HCT116 (cell line): ENCODE measurements around the gene CDKN1C. TPM values are rescaled to one million over a fixed set of nuclear protein-coding genes. Genes with fewer than 3 reads are reported as not detected.
A peak's percentile ranks its signal among the peaks of the same experiment; 100 is the strongest.

Experiments used
- ATAC-seq: fragments of 200-7000 bp; cut with Tn5 transposase; 2 replicates; pipeline ENCODE4 v1.9.1; 2020; ENCODE audit warnings: mild to moderate bottlenecking, moderate library complexity
- BruUV-seq: library from RNA; stranded (reverse); fragments of 400-500 nt; replicated peaks from 2 replicates; lab custom pipeline; 2021; lab: Mats Ljungman, UMichigan
- CTCF ChIA-PET: fragments of 300-600 bp; sonication (Branson Sonifier 250); formaldehyde crosslinking; loops from one replicate; lab custom pipeline; 2021; ENCODE audit warnings: antibody characterized with exemption; lab: Charles Lee
- POLR2A ChIA-PET: fragments of 300-600, 350-600 bp; sonication (Branson Sonifier 250); formaldehyde crosslinking; loops from one replicate; lab custom pipeline; 2021; ENCODE audit warnings: antibody characterized with exemption; lab: Charles Lee
- RAD21 ChIA-PET, 2 experiments: fragments of 300-600 bp; sonication (Branson Sonifier 250); formaldehyde crosslinking; loops; one replicate each; lab custom pipeline; 2023; ENCODE audit warnings: low total read pairs in 2 of 2; ENCODE audit not compliant: uncharacterized antibody in 2 of 2, unreplicated experiment in 2 of 2, low non-redundant PET in 1 of 2; lab: Charles Lee
- DNase-seq: peaks from one replicate; pipeline ENCODE4 v3.0.0-alpha.2; 2010; ENCODE audit warnings: low read depth, low spot score
- H2AFZ ChIP-seq: fragments of 200-600 bp; shearing (Covaris generic), sonication (generic); 2 replicates; pipeline ENCODE4 v1.6.1; 2017; ENCODE audit warnings: low read depth, mixed run types, mixed read lengths, antibody characterized with exemption, low read length; ENCODE audit not compliant: poor library complexity, severe bottlenecking
- H3K27ac ChIP-seq: 2 replicates; pipeline ENCODE4 v1.5.1; 2012; ENCODE audit warnings: low read depth, low read length
- H3K27me3 ChIP-seq: fragments of 200-600 bp; sonication (generic); 2 replicates; pipeline ENCODE4 v1.6.1; 2016; ENCODE audit warnings: mixed run types, low read length, mixed read lengths; ENCODE audit not compliant: insufficient read depth
- H3K36me3 ChIP-seq, 2 experiments: fragments of 200-500 bp in 1 of 2; fragments of 200-600 bp in 1 of 2; sonication (Bioruptor generic) in 1 of 2; sonication (generic) in 1 of 2; 2 replicates each; pipeline versions ENCODE4 v1.5.1 to v1.6.1; 2014 to 2016; ENCODE audit warnings: low read length in 2 of 2, inconsistent platforms in 1 of 2, mixed read lengths in 1 of 2, mixed run types in 1 of 2; ENCODE audit not compliant: insufficient read depth in 2 of 2, control insufficient read depth in 1 of 2
- H3K4me1 ChIP-seq, 2 experiments: fragments of 200-600 bp in 1 of 2; sonication (generic) in 1 of 2; 2 replicates each; pipeline versions ENCODE4 v1.5.1 to v1.6.1; 2012 to 2017; ENCODE audit warnings: low read length in 2 of 2, inconsistent platforms in 1 of 2, mild to moderate bottlenecking in 1 of 2, mixed read lengths in 1 of 2, mixed run types in 1 of 2, moderate library complexity in 1 of 2; ENCODE audit not compliant: insufficient read depth in 2 of 2, control insufficient read depth in 1 of 2
- H3K4me2 ChIP-seq: fragments of 200-600 bp; sonication (generic); 2 replicates; pipeline ENCODE4 v1.6.1; 2017; ENCODE audit warnings: mixed run types, low read length, mixed read lengths
- H3K4me3 ChIP-seq, 2 experiments: fragments of 200-600 bp in 1 of 2; sonication (generic) in 1 of 2; replicated peaks in 1 of 2; 2 replicates each; pipeline ENCODE4 v1.5.1; 2011 to 2016; ENCODE audit warnings: low read length in 2 of 2, control low read depth in 1 of 2, low read depth in 1 of 2, mild to moderate bottlenecking in 1 of 2, mixed read lengths in 1 of 2, mixed run types in 1 of 2
- H3K79me2 ChIP-seq: fragments of 200-600 bp; sonication (generic); 2 replicates; pipeline ENCODE4 v1.6.1; 2017; ENCODE audit warnings: mild to moderate bottlenecking, mixed run types, low read length, moderate library complexity, mixed read lengths; ENCODE audit not compliant: insufficient read depth
- H3K9ac ChIP-seq: fragments of 200-600 bp; sonication (generic); 2 replicates; pipeline ENCODE4 v1.6.1; 2016; ENCODE audit warnings: low read length, mixed read lengths
- H3K9me2 ChIP-seq: fragments of 200-600 bp; sonication (generic), shearing (Covaris generic); 2 replicates; pipeline ENCODE4 v1.6.1; 2017; ENCODE audit warnings: mixed run types, mild to moderate bottlenecking, moderate library complexity; ENCODE audit not compliant: insufficient read depth
- H3K9me3 ChIP-seq, 2 experiments: fragments of 200-500 bp in 1 of 2; fragments of 200-600 bp in 1 of 2; sonication (Bioruptor generic) in 1 of 2; sonication (generic) in 1 of 2; 2 replicates each; pipeline ENCODE4 v1.6.1; 2014 to 2017; ENCODE audit warnings: low read length in 2 of 2, mixed read lengths in 2 of 2, inconsistent platforms in 1 of 2, low read depth in 1 of 2, mild to moderate bottlenecking in 1 of 2, mixed run types in 1 of 2, moderate library complexity in 1 of 2; ENCODE audit not compliant: control insufficient read depth in 1 of 2, insufficient read depth in 1 of 2
- H4K20me1 ChIP-seq: fragments of 200-600 bp; sonication (generic), shearing (Covaris generic); 2 replicates; pipeline ENCODE4 v1.6.1; 2017; ENCODE audit warnings: mixed run types, mild to moderate bottlenecking, moderate library complexity; ENCODE audit not compliant: insufficient read depth
- ATF3 ChIP-seq: IDR thresholded peaks from 2 replicates; pipeline ENCODE4 v1.6.1; 2012
- CBX3 ChIP-seq: IDR thresholded peaks from 2 replicates; pipeline ENCODE4 v1.6.1; 2012; ENCODE audit warnings: low read depth
- CEBPB ChIP-seq: IDR thresholded peaks from 2 replicates; pipeline ENCODE4 v1.6.1; 2012; ENCODE audit warnings: low read depth
- EZH2 ChIP-seq: fragments of 200-600 bp; sonication (generic); IDR thresholded peaks from 2 replicates; pipeline ENCODE4 v1.6.1; 2017; ENCODE audit warnings: antibody characterized with exemption, mixed run types
- POLR2A ChIP-seq: IDR thresholded peaks from 2 replicates; pipeline ENCODE4 v1.7.0; 2011; ENCODE audit warnings: borderline replicate concordance; ENCODE audit not compliant: insufficient read depth, insufficient read length; ENCODE audit errors: extremely low read depth
- POLR2AphosphoS5 ChIP-seq: IDR thresholded peaks from 2 replicates; pipeline ENCODE4 v1.6.1; 2011; ENCODE audit warnings: mild to moderate bottlenecking, low read depth, low read length, moderate library complexity
- RAD21 ChIP-seq: IDR thresholded peaks from 2 replicates; pipeline ENCODE4 v1.6.1; 2012; ENCODE audit warnings: low read depth, mild to moderate bottlenecking
- SIN3A ChIP-seq: IDR thresholded peaks from 2 replicates; pipeline ENCODE4 v1.6.1; 2012; ENCODE audit warnings: low read depth
- ZFX ChIP-seq: fragments of 450-650 bp; IDR thresholded peaks from 2 replicates; pipeline ENCODE4 v1.6.1; 2017
- intact Hi-C: fragments of 100-400 bp; cut with micrococcal nuclease; formaldehyde crosslinking; loops from 2 replicates; pipeline ENCODE4 v1.10.0; 2022
- total RNA-seq: library from RNA; stranded (reverse); gene quantifications from one replicate; pipeline ENCODE4 v1.2.1, GENCODE V29; 2021; ENCODE audit not compliant: unreplicated experiment
- TF ChIP-seq, protein P1 (sequence below): IDR thresholded peaks from 2 replicates; pipeline ENCODE4 v1.6.1; 2011; ENCODE audit warnings: mild to moderate bottlenecking, low read length, moderate library complexity; ENCODE audit not compliant: insufficient replicate concordance; ENCODE audit errors: extremely low read depth

The CDKN1C gene
- total RNA-seq, 1 experiment from 2014 or later, result 24.0 TPM

DNA sequence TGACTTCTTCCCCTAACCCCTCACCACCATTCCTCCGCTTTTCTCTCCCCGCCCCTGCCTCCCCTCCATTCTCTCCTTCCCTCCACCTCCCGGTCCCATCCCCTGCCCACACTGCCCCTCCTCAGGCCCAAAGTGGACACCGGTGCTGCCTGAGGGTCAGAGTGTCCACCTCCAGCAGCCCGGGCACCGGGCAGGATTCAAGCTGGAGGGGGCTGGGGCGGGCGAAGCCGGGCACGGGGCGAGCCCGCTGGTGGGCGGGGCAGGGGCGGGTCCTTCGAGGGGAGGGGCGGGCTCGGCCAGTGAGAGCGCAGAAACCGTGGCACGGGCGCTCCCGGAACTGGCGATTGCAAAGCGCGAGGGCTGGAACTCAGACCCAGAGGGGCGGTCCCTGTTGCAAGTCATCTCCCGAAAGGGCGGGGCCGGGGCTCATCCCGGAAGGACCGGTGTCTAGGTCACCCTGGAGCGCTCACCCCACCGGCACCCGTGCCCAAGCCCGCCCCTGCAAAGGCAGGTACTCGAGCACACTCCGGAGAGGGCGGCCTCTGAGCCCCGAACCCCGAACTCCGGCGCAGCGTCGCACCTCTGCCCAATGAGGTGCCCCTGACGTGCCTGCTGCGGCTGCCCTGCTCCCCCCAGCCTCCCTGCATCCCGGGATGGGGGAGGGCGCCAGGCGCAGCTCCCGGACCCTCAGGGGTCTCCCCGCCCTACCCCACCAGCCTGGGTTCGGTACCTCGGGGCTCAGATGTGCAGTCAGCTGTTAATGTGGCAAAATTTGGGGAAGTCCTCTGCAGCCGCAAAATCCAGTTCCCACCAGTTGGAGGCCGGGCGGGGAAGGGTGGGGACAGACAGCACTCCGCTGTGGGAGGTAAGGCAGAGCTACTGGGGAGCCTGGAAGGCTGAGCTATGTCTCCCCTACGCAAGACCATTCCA lies 16.5 kb upstream of the CDKN1C start:
- H3K9me3 ChIP-seq, result no peaks in the 10 kb centered on the region
- peak overlapping the region; percentile 86 for H3K27ac ChIP-seq
- H3K27me3 ChIP-seq, result no peaks in the 10 kb centered on the region
- peak overlapping the region; percentile 72 for H3K9ac ChIP-seq
- TF ChIP-seq EZH2, result no peak
- no peak for TF ChIP-seq SIN3A
- TF ChIP-seq POLR2AphosphoS5, result peak; percentile 70
- no peak for TF ChIP-seq ATF3
- no peak for TF ChIP-seq POLR2A
- TF ChIP-seq RAD21, result no peak
- TF ChIP-seq, protein P1, sequence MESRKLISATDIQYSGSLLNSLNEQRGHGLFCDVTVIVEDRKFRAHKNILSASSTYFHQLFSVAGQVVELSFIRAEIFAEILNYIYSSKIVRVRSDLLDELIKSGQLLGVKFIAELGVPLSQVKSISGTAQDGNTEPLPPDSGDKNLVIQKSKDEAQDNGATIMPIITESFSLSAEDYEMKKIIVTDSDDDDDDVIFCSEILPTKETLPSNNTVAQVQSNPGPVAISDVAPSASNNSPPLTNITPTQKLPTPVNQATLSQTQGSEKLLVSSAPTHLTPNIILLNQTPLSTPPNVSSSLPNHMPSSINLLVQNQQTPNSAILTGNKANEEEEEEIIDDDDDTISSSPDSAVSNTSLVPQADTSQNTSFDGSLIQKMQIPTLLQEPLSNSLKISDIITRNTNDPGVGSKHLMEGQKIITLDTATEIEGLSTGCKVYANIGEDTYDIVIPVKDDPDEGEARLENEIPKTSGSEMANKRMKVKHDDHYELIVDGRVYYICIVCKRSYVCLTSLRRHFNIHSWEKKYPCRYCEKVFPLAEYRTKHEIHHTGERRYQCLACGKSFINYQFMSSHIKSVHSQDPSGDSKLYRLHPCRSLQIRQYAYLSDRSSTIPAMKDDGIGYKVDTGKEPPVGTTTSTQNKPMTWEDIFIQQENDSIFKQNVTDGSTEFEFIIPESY, result no peak
- no peak for TF ChIP-seq CEBPB
- TF ChIP-seq ZFX, result 0 out of 2 replicates have a peak, but pooled peaks have one; percentile 15
- no peak for TF ChIP-seq CBX3
- RAD21 ChIA-PET, result interaction anchor here in 1 of 2 experiments (0.6 to 1.9 kb wide), 3 partner anchors 10 to 480 kb away, joined by 3 to 5 read pairs (median 3); no protein-coding TSS in a partner anchor
- H4K20me1 ChIP-seq, result no peaks in the 10 kb centered on the region
- DNase-seq, result peak; percentile 74
- H3K4me1 ChIP-seq, result peaks cover 54 to 72% of the 10 kb centered on the region in 2 experiments
- intact Hi-C loops, result no loop called here
- TSS peak; percentile 53 for BruUV-seq
- ATAC-seq, result peak; percentile 80
- peak overlapping the region; percentile 99 for H3K4me2 ChIP-seq
- no peak overlapping the region for H2AFZ ChIP-seq
- peak overlapping the region; percentile 70 to 76 for H3K4me3 ChIP-seq
- CTCF ChIA-PET, result interaction anchor here (0.8 to 5.0 kb wide), 4 partner anchors 11 to 28 kb away, joined by 3 to 32 read pairs (median 8); partner anchors contain the start of gene PHLDA2
- no peaks in the 10 kb centered on the region for H3K36me3 ChIP-seq
- POLR2A ChIA-PET, result interaction anchor here (0.7 to 3.6 kb wide), 5 partner anchors 9 to 560 kb away, joined by 5 to 21 read pairs (median 7); partner anchors contain the start of gene PHLDA2
- no peaks in the 10 kb centered on the region for H3K79me2 ChIP-seq
- no peaks in the 10 kb centered on the region for H3K9me2 ChIP-seq
